Activated T-helper 2 cell treated with anti-CD3 and anti-CD28 coated beads, Interferon-gamma antibody, Interleukin-2, Interleukin-4, amounts not matched to agents 10 μg/mL and 5 μg/mL and 100 μg/mL, durations not matched to agents 14 hours and 24 hours and 36 hours (primary cell): Measurements from ENCODE around the gene QKI. TPM values are rescaled to one million over a fixed set of nuclear protein-coding genes. Genes with fewer than 3 reads are reported as not detected.
A peak's percentile ranks its signal among the peaks of the same experiment; 100 is the strongest.

ENCODE experiments used
- DNase-seq: peaks from one replicate; pipeline ENCODE4 v3.0.0; 2021; ENCODE audit warnings: low spot score
- H3K27ac Mint-ChIP-seq: one replicate; pipeline ENCODE4 v1.8.0; 2021; ENCODE audit warnings: mixed read lengths
- H3K27me3 Mint-ChIP-seq: one replicate; pipeline ENCODE4 v1.8.0; 2021; ENCODE audit warnings: low read depth, mixed read lengths
- H3K36me3 Mint-ChIP-seq: one replicate; pipeline ENCODE4 v1.8.0; 2021; ENCODE audit warnings: low read depth, mixed read lengths
- H3K4me1 Mint-ChIP-seq: one replicate; pipeline ENCODE4 v1.8.0; 2021; ENCODE audit warnings: low read depth, mixed read lengths
- H3K4me3 Mint-ChIP-seq: one replicate; pipeline ENCODE4 v1.8.0; 2021; ENCODE audit warnings: low read depth, mild to moderate bottlenecking, moderate library complexity, mixed read lengths
- H3K9me3 Mint-ChIP-seq: one replicate; pipeline ENCODE4 v1.8.0; 2021; ENCODE audit warnings: mixed read lengths
- intact Hi-C: fragments of 100-400 bp; cut with micrococcal nuclease; formaldehyde crosslinking; loops from one replicate; pipeline ENCODE4 v1.15.1; 2023
- total RNA-seq: library from RNA; stranded (reverse); gene quantifications from 2 replicates; pipeline ENCODE4 v1.2.3, GENCODE V29; 2022

Gene QKI
- total RNA-seq, 1 donor from 2014 or later, result 65.1 TPM

DNA sequence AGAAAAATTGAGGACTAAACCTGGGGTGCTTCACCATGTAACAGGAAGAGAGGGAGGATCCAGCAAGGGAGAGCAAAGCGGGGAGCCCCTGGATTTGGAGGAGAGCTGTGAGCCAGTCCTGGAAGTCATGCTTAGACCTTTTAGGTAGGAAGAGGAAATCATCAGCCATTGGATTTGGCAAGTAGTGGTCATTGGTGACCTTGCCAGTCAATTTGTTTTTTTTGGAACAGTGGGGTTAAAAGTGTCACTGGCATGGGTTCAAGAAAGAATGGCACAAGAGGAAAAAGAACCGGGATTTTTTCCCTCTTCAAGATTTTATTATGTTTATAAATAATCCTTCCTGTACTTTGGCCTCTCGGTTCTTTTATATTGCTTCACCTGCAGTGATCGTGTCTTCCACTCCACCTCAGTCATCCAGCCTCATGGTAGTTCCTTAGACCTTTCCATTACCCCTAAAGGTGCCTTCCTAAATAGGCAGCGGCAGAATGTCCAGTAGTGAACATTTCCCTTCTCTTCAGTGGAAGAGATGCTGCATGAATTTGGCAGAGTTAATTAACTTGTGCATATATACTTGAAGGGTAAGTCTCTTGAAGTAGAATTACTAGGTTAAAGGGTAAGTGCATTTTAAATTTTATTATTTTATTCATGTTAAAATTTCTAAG, 124.7 kb downstream of the QKI start:
- no peak overlapping the region for H3K27ac Mint-ChIP-seq
- H3K4me1 Mint-ChIP-seq, result peaks cover 2% of the 10 kb centered on the region
- no peaks in the 10 kb centered on the region for H3K27me3 Mint-ChIP-seq
- H3K4me3 Mint-ChIP-seq, result no peak overlapping the region
- no peak for DNase-seq
- intact Hi-C loops, result no loop called here
- H3K36me3 Mint-ChIP-seq, result peaks cover 18% of the 10 kb centered on the region
- H3K9me3 Mint-ChIP-seq, result no peaks in the 10 kb centered on the region

DNA sequence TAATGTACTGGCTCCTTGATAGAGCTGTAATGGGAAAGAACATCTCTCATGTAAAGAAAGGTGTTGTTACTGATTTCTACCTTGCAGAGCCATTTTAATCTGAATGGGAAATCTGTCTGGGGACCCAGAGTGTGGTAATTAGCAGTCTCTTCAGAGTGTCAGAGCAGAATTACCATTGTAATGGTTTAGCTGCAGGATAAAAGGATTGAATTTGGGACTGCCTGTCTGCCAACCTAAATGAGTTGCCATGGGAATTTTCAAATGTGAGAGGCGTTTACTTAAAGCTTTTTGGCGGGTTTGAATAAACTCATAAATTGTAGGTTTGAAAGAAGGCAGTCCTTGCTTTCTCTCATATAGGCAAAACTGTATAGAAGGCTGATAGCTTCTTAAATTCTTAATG, 128.8 kb downstream of the QKI start:
- H3K9me3 Mint-ChIP-seq, result no peaks in the 10 kb centered on the region
- H3K27me3 Mint-ChIP-seq, result no peaks in the 10 kb centered on the region
- peaks cover 6% of the 10 kb centered on the region for H3K36me3 Mint-ChIP-seq
- no peak overlapping the region for H3K27ac Mint-ChIP-seq
- no peak for DNase-seq
- H3K4me1 Mint-ChIP-seq, result no peaks in the 10 kb centered on the region
- no peak overlapping the region for H3K4me3 Mint-ChIP-seq
- intact Hi-C loops, result no loop called here

DNA sequence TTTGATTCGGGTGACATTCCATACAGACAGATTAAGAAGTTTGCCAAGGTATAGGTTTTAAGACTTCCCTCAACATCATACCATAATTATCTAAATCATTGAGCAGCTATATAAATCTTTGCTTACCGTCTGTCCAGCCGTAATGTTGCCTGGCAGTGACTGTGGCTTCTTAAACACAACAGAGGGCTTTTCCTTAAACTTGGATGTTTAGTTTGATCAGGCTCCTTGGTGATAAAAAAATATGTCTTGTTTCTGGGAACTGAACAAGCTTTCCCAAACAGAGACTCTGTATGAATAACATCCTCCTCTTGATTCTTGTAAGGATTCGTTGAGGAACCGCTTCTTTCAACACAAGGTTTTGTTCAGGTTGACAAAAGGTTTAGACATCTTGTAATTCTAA, 130.9 kb downstream of the QKI start:
- Mint-ChIP-seq H3K4me1 (no peaks in the 10 kb centered on the region), H3K9me3 (no peaks in the 10 kb centered on the region), H3K27me3 (no peaks in the 10 kb centered on the region), H3K36me3 (peaks cover 2% of the 10 kb centered on the region), H3K4me3 (no peak overlapping the region), H3K27ac (no peak overlapping the region)
- intact Hi-C loops, result no loop called here
- no peak for DNase-seq

DNA sequence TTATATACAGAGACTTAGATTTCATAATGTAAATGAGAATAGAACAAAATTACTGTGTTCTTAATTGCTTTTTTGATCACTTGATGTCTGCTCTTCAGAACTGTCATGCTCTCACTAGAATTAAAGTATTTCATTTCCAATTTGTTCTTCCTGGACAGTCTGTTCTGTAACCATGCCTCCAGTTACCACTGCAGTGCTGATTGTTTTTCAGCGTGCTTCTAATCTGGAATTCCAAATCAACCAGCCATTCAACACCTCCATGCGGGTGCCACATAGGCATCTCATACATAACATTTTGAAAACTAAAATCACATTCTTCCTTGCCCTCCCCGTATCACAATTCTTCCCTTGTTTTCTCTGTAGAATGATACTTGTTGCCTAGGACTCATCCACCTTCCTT, 132.8 kb downstream of the QKI start:
- intact Hi-C loops, result no loop called here
- peaks cover 3% of the 10 kb centered on the region for H3K36me3 Mint-ChIP-seq
- H3K4me3 Mint-ChIP-seq, result no peak overlapping the region
- no peak overlapping the region for H3K27ac Mint-ChIP-seq
- H3K9me3 Mint-ChIP-seq, result no peaks in the 10 kb centered on the region
- no peak for DNase-seq
- H3K27me3 Mint-ChIP-seq, result no peaks in the 10 kb centered on the region
- peaks cover 8% of the 10 kb centered on the region for H3K4me1 Mint-ChIP-seq

DNA sequence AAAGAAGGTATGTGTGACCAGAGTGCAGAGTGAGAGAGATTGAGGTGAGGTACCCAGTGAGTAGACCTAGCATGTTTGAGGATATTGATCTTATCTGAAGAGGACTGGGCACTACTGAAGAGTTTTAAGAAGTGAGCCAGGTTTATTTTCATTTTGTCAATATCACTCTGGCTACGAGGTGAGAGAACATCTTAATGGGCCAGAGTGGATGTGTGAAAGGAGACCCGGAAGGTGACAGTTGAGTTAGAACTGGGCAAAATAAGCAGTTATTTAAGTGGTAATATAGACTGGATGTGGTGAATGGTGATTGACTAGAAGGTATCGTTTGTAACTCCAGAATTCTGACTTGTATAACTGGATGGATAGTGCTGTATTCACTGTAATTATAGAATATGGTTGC, 134.1 kb downstream of the QKI start:
- no peaks in the 10 kb centered on the region for H3K27me3 Mint-ChIP-seq
- H3K27ac Mint-ChIP-seq, result no peak overlapping the region
- H3K9me3 Mint-ChIP-seq, result no peaks in the 10 kb centered on the region
- H3K36me3 Mint-ChIP-seq, result peaks cover 2% of the 10 kb centered on the region
- H3K4me1 Mint-ChIP-seq, result peaks cover 8% of the 10 kb centered on the region
- intact Hi-C loops, result no loop called here
- H3K4me3 Mint-ChIP-seq, result no peak overlapping the region
- no peak for DNase-seq

DNA sequence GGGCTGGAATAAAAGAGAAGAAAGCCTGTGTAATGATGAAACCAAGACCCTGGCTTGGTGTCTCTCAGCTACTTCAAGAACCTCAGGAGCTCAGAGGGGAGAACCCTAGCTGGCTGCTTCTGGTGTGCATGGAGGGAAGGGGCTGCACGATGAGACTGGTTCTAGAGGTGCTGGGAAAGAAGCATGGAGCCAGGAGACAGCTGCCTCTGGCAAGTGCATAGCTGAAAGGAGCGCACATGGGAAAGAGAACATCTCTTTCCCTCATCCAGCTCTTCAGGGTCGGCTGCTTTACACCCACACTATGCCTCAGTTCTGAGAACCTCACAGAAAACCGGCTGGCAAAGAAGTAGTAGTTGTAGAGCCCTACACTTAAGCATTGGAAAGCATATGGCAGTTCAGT, 139.5 kb downstream of the QKI start:
- peaks cover 9% of the 10 kb centered on the region for H3K36me3 Mint-ChIP-seq
- H3K4me3 Mint-ChIP-seq, result no peak overlapping the region
- H3K27ac Mint-ChIP-seq, result no peak overlapping the region
- H3K4me1 Mint-ChIP-seq, result peaks cover 8% of the 10 kb centered on the region
- no peaks in the 10 kb centered on the region for H3K27me3 Mint-ChIP-seq
- intact Hi-C loops, result loop anchor here (1.0 kb wide), 1 partner anchor 138 kb away; no protein-coding TSS in a partner anchor
- DNase-seq, result no peak
- H3K9me3 Mint-ChIP-seq, result no peaks in the 10 kb centered on the region

DNA sequence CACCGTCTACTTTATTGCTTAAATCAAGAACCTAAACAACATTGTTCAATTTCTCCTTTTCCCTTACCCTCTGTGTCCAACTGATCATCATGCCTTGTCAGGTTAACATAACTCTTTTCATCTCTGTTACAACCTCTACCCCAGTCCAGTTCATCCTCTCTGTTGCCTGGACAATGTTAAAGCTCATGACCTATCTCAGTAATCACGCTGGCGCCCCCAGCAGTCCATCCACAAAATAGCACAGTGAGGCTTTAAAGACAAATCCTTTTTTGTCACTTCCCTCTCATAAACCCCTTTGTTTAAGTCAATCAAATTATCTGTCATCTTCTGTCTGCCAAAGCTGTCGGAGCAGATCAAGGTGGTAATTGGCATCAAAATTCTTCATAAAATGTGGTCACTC, 140.1 kb downstream of the QKI start:
- Mint-ChIP-seq H3K27me3 (no peaks in the 10 kb centered on the region), H3K36me3 (peaks cover 9% of the 10 kb centered on the region), H3K4me1 (peaks cover 8% of the 10 kb centered on the region), H3K9me3 (no peaks in the 10 kb centered on the region), H3K4me3 (no peak overlapping the region), H3K27ac (no peak overlapping the region)
- intact Hi-C loops, result loop anchor here (1.0 kb wide), 1 partner anchor 138 kb away; no protein-coding TSS in a partner anchor
- DNase-seq, result peak; percentile 36

DNA sequence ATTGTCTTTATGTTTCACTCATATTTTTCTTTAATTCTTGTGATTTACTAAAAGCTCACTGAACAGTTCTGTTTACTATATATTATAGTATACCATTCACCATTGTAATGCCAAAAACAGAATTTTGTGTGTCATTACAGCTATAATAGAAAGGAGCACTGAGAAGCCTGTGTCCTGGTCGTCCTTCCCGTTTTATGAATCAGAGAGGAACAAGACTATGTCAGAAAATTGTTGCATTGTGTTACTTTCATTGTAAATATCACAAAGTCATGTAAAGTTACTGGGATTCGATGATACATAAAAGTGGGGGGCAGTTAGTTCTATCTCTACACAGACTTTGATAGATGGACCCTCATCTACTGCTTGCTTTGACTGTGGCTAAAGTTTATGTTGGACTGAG, 145.1 kb downstream of the QKI start:
- intact Hi-C loops, result no loop called here

DNA sequence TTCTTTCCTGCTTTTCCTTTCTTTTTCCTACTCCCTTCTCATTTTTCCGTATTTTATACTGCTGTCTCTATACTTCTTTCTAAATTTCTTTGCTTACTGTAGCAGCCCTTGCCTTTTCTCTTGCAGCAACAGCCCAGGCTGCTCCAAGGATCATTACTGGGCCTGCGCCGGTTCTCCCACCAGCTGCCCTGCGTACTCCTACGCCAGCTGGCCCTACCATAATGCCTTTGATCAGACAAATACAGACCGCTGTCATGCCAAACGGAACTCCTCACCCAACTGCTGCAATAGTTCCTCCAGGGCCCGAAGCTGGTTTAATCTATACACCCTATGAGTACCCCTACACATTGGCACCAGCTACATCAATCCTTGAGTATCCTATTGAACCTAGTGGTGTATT, 148.8 kb downstream of the QKI start:
- DNase-seq, result no peak
- H3K36me3 Mint-ChIP-seq, result peaks cover 27% of the 10 kb centered on the region
- H3K9me3 Mint-ChIP-seq, result no peaks in the 10 kb centered on the region
- H3K4me3 Mint-ChIP-seq, result no peak overlapping the region
- no peaks in the 10 kb centered on the region for H3K27me3 Mint-ChIP-seq
- intact Hi-C loops, result no loop called here
- no peak overlapping the region for H3K27ac Mint-ChIP-seq
- no peaks in the 10 kb centered on the region for H3K4me1 Mint-ChIP-seq

More for the DNA sequence above, 145.1 kb downstream of the QKI start:
- no peaks in the 10 kb centered on the region for H3K27me3 Mint-ChIP-seq
- H3K4me1 Mint-ChIP-seq, result no peaks in the 10 kb centered on the region
- no peak overlapping the region for H3K27ac Mint-ChIP-seq
- DNase-seq, result no peak
- peaks cover 19% of the 10 kb centered on the region for H3K36me3 Mint-ChIP-seq
- H3K4me3 Mint-ChIP-seq, result no peak overlapping the region
- H3K9me3 Mint-ChIP-seq, result no peaks in the 10 kb centered on the region

DNA sequence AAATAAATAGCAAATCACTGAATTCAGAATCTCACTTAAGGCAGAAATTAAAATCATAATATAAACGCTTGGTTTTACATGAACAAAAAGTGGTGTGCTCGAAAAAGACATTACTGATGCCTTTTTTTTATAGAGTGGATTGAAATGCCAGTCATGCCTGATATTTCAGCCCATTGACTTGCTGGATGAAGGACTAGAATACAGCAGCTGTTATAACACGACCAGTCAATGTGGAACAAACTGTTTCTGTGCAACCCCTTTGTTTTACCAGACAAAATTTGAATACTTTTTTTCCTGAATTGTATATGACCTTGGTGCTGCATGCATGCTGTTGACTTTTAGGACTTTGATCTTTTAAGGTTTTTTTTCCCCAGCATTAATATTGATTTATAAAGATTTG, 150.0 kb downstream of the QKI start:
- H3K4me1 Mint-ChIP-seq, result no peaks in the 10 kb centered on the region
- no peak overlapping the region for H3K4me3 Mint-ChIP-seq
- H3K36me3 Mint-ChIP-seq, result peaks cover 24% of the 10 kb centered on the region
- no peak for DNase-seq
- H3K27ac Mint-ChIP-seq, result no peak overlapping the region
- no peaks in the 10 kb centered on the region for H3K9me3 Mint-ChIP-seq
- H3K27me3 Mint-ChIP-seq, result no peaks in the 10 kb centered on the region
- intact Hi-C loops, result no loop called here

DNA sequence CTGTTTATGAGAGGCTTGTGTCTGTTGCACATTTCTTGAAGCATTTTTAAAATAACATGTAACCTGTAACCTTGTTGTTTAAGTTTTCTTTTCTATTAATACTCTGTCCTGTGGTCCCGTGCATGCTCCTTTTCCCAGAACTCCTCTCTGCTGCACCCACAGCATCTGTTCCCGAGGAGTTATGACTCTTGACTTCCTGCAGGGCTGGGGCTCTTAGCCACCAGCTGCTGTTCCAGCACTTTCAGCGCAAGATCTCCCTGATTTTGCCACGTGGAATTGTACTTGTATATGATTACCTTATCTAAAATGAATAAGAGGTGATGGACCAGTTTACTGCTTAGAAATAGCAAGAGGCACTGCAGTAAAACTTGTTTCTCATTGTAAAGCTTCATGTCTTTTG, 150.6 kb downstream of the QKI start:
- intact Hi-C loops, result no loop called here
- Mint-ChIP-seq H3K27ac (peak overlapping the region; percentile 4), H3K4me1 (no peaks in the 10 kb centered on the region), H3K36me3 (peaks cover 24% of the 10 kb centered on the region), H3K4me3 (no peak overlapping the region), H3K9me3 (no peaks in the 10 kb centered on the region), H3K27me3 (no peaks in the 10 kb centered on the region)
- no peak for DNase-seq

DNA sequence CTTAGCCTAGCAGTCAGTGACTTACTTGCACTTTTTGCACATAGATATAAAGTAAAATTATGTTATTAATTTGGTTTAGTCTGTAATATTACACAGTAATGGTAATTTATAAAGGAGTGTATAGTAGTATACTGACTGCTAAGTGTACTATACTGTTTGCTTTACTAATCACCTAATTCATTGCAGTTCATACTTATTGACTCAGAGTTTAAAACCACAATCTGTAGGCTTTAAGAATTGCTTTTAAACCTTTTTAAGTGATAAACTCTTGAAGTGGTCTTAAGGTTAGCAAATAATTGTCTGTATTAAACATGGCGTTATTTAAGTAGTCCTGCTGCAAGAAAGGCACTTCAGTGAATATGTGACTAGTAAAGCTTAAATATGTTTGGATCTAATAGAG, 151.5 kb downstream of the QKI start:
- H3K4me1 Mint-ChIP-seq, result peaks cover 2% of the 10 kb centered on the region
- no peak overlapping the region for H3K27ac Mint-ChIP-seq
- intact Hi-C loops, result no loop called here
- no peaks in the 10 kb centered on the region for H3K27me3 Mint-ChIP-seq
- no peaks in the 10 kb centered on the region for H3K9me3 Mint-ChIP-seq
- peaks cover 31% of the 10 kb centered on the region for H3K36me3 Mint-ChIP-seq
- H3K4me3 Mint-ChIP-seq, result no peak overlapping the region
- no peak for DNase-seq

DNA sequence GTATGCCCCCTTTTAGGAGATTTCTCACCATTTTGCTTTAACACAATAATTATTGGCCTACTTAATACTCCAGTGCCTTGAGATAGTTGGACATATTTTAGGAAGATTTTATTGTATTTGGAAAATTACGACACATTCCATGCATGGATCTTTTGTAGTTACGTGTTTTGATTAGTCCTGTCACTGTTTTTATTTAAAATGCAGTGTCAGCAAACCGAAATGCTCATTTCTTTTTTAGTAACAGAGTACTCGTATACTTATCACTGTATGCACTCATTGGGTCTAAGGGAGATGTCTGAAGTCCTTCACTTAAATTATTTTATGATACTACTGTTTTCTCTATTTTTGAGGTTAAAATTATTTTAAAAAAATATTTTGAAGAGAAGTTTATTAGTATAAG, 153.8 kb downstream of the QKI start:
- peaks cover 3% of the 10 kb centered on the region for H3K4me1 Mint-ChIP-seq
- H3K4me3 Mint-ChIP-seq, result no peak overlapping the region
- DNase-seq, result no peak
- no peaks in the 10 kb centered on the region for H3K9me3 Mint-ChIP-seq
- H3K36me3 Mint-ChIP-seq, result peaks cover 40% of the 10 kb centered on the region
- intact Hi-C loops, result no loop called here
- H3K27ac Mint-ChIP-seq, result no peak overlapping the region
- no peaks in the 10 kb centered on the region for H3K27me3 Mint-ChIP-seq
